H9 (cell line): ENCODE results near the gene PRKAG2. TPM values are rescaled to one million over a fixed set of nuclear protein-coding genes. Genes with fewer than 3 reads are reported as not detected.

Experiments
- DNase-seq: peaks from one replicate; pipeline ENCODE4 v3.0.0-alpha.2; 2017
- H2AFZ ChIP-seq: one replicate; pipeline ENCODE4 v1.6.1; 2013; ENCODE audit warnings: mild to moderate bottlenecking, low read length, control low read depth, moderate library complexity
- H2AK5ac ChIP-seq: 2 replicates; pipeline ENCODE4 v1.6.1; 2013; ENCODE audit warnings: low read length, control low read depth, mixed read lengths; ENCODE audit not compliant: insufficient read length
- H2BK120ac ChIP-seq: one replicate; pipeline ENCODE4 v1.6.1; 2013; ENCODE audit warnings: low read depth, mild to moderate bottlenecking, low read length, control low read depth, inconsistent platforms; ENCODE audit not compliant: poor library complexity, severe bottlenecking
- H2BK12ac ChIP-seq: 2 replicates; pipeline ENCODE4 v1.6.1; 2013; ENCODE audit warnings: low read length, control low read depth, mixed read lengths, low read depth; ENCODE audit not compliant: insufficient read length
- H2BK15ac ChIP-seq: 2 replicates; pipeline ENCODE4 v1.6.1; 2013; ENCODE audit warnings: low read depth, low read length, control low read depth
- H2BK20ac ChIP-seq: one replicate; pipeline ENCODE4 v1.6.1; 2013; ENCODE audit warnings: low read depth, mild to moderate bottlenecking, low read length, control low read depth, inconsistent platforms; ENCODE audit not compliant: poor library complexity, severe bottlenecking
- H2BK5ac ChIP-seq: 2 replicates; pipeline ENCODE4 v1.6.1; 2013; ENCODE audit warnings: low read length, control low read depth, mixed read lengths; ENCODE audit not compliant: insufficient read length
- H3K14ac ChIP-seq: 2 replicates; pipeline ENCODE4 v1.6.1; 2013; ENCODE audit warnings: low read length, control low read depth; ENCODE audit not compliant: insufficient read depth
- H3K18ac ChIP-seq: 2 replicates; pipeline ENCODE4 v1.6.1; 2013; ENCODE audit warnings: low read depth, mild to moderate bottlenecking, mixed read lengths, low read length, control low read depth; ENCODE audit not compliant: insufficient read length
- H3K23ac ChIP-seq: 2 replicates; pipeline ENCODE4 v1.6.1; 2013; ENCODE audit warnings: low read length, control low read depth, mixed read lengths, low read depth; ENCODE audit not compliant: insufficient read length
- H3K23me2 ChIP-seq: 2 replicates; pipeline ENCODE4 v1.6.1; 2013; ENCODE audit warnings: low read depth, mild to moderate bottlenecking, mixed read lengths, low read length, control low read depth; ENCODE audit not compliant: insufficient read length, poor library complexity, severe bottlenecking
- H3K27ac ChIP-seq: 2 replicates; pipeline ENCODE4 v1.5.1; 2013; ENCODE audit warnings: low read length, control low read depth, mixed read lengths, low read depth; ENCODE audit not compliant: insufficient read length
- H3K27me3 ChIP-seq: 2 replicates; pipeline ENCODE4 v1.6.1; 2013; ENCODE audit warnings: low read length, control low read depth, inconsistent platforms; ENCODE audit not compliant: insufficient read depth
- H3K4ac ChIP-seq: 2 replicates; pipeline ENCODE4 v1.6.1; 2013; ENCODE audit warnings: low read depth, mild to moderate bottlenecking, control low read depth, inconsistent platforms, low read length, moderate library complexity
- H3K4me1 ChIP-seq: 2 replicates; pipeline ENCODE4 v1.6.1; 2013; ENCODE audit warnings: low read length, control low read depth, inconsistent platforms; ENCODE audit not compliant: insufficient read depth
- H3K4me2 ChIP-seq: 2 replicates; pipeline ENCODE4 v1.6.1; 2013; ENCODE audit warnings: low read length, control low read depth, mixed read lengths; ENCODE audit not compliant: insufficient read length, insufficient read depth
- H3K56ac ChIP-seq: 2 replicates; pipeline ENCODE4 v1.6.1; 2013; ENCODE audit warnings: low read depth, mild to moderate bottlenecking, mixed read lengths, low read length, control low read depth; ENCODE audit not compliant: insufficient read length
- H3K79me1 ChIP-seq: 2 replicates; pipeline ENCODE4 v1.6.1; 2013; ENCODE audit warnings: low read depth, mild to moderate bottlenecking, moderate library complexity, low read length, control low read depth, inconsistent platforms; ENCODE audit not compliant: insufficient read depth, poor library complexity, severe bottlenecking
- H3K79me2 ChIP-seq: 2 replicates; pipeline ENCODE4 v1.6.1; 2013; ENCODE audit warnings: low read length, control low read depth, inconsistent platforms; ENCODE audit not compliant: insufficient read depth
- H3K9ac ChIP-seq: 2 replicates; pipeline ENCODE4 v1.6.1; 2013; ENCODE audit warnings: low read length, control low read depth, mixed read lengths; ENCODE audit not compliant: insufficient read length; ENCODE audit errors: extremely low read depth
- H3K9me3 ChIP-seq: one replicate; pipeline ENCODE4 v1.6.1; 2013; ENCODE audit warnings: low read depth, low read length, inconsistent platforms; ENCODE audit not compliant: control insufficient read depth
- H3T11ph ChIP-seq: one replicate; pipeline ENCODE4 v1.6.1; 2013; ENCODE audit warnings: mild to moderate bottlenecking, low read length, control low read depth, inconsistent platforms
- H4K20me1 ChIP-seq: one replicate; pipeline ENCODE4 v1.6.1; 2013; ENCODE audit not compliant: control insufficient read depth, insufficient read length, insufficient read depth
- H4K5ac ChIP-seq: 2 replicates; pipeline ENCODE4 v1.6.1; 2013; ENCODE audit warnings: low read depth, mild to moderate bottlenecking, mixed read lengths, low read length, control low read depth; ENCODE audit not compliant: insufficient read length
- H4K8ac ChIP-seq: replicated peaks from 2 replicates; pipeline ENCODE4 v1.6.1; 2013; ENCODE audit warnings: low read length, control low read depth, mixed read lengths, low read depth; ENCODE audit not compliant: insufficient read length
- H4K91ac ChIP-seq: 2 replicates; pipeline ENCODE4 v1.6.1; 2013; ENCODE audit warnings: low read depth, mild to moderate bottlenecking, moderate library complexity, mixed read lengths, low read length, control low read depth; ENCODE audit not compliant: insufficient read length
- H3K27ac Mint-ChIP-seq, 3 experiments: 2 replicates in 2 of 3; 3 replicates in 1 of 3; pipeline ENCODE4 v1.8.0; 2020 to 2021; ENCODE audit warnings: mixed read lengths in 3 of 3, mild to moderate bottlenecking in 1 of 3, moderate library complexity in 1 of 3
- H3K27me3 Mint-ChIP-seq: 2 replicates; pipeline ENCODE4 v1.8.0; 2021; ENCODE audit warnings: low read depth, mild to moderate bottlenecking, moderate library complexity, mixed read lengths
- H3K36me3 Mint-ChIP-seq, 3 experiments: 2 replicates in 2 of 3; 3 replicates in 1 of 3; pipeline ENCODE4 v1.8.0; 2020 to 2021; ENCODE audit warnings: low read depth in 3 of 3, mixed read lengths in 3 of 3; ENCODE audit not compliant: insufficient read depth in 1 of 3
- H3K4me1 Mint-ChIP-seq, 2 experiments: 2 replicates each; pipeline ENCODE4 v1.8.0; 2020; ENCODE audit warnings: mixed read lengths in 2 of 2
- H3K4me3 Mint-ChIP-seq, 2 experiments: 2 replicates in 1 of 2; 3 replicates in 1 of 2; pipeline ENCODE4 v1.8.0; 2020 to 2021; ENCODE audit warnings: mild to moderate bottlenecking in 2 of 2, mixed read lengths in 2 of 2, moderate library complexity in 1 of 2
- H3K9me3 Mint-ChIP-seq, 2 experiments: 2 replicates in 1 of 2; 3 replicates in 1 of 2; pipeline ENCODE4 v1.8.0; 2020; ENCODE audit warnings: mild to moderate bottlenecking in 2 of 2, mixed read lengths in 2 of 2, moderate library complexity in 1 of 2
- WGBS: extraction: QIAGEN DNeasy Blood & Tissue Kit; methylation state at CpG from one replicate; pipeline ENCODE4 v1.1.7; 2013; ENCODE audit warnings: missing lambda C conversion rate, low lambda C conversion rate, mixed read lengths; ENCODE audit not compliant: insufficient read length; ENCODE audit errors: extremely low coverage; 5-methylcytosine and 5-hydroxymethylcytosine counted together
- total RNA-seq: library from RNA; stranded (reverse); gene quantifications from 2 replicates; pipeline ENCODE4 v1.2.1, GENCODE V29; 2021
- TF ChIP-seq, protein P1 (sequence below): fragments of 200-600 bp; sonication (generic); conservative IDR thresholded peaks from 3 replicates; pipeline ENCODE4 v1.8.0; 2021; ENCODE audit warnings: antibody characterized with exemption, mild to moderate bottlenecking

The PRKAG2 gene
- total RNA-seq, 1 experiment from 2014 or later, result 11.8 TPM

DNA sequence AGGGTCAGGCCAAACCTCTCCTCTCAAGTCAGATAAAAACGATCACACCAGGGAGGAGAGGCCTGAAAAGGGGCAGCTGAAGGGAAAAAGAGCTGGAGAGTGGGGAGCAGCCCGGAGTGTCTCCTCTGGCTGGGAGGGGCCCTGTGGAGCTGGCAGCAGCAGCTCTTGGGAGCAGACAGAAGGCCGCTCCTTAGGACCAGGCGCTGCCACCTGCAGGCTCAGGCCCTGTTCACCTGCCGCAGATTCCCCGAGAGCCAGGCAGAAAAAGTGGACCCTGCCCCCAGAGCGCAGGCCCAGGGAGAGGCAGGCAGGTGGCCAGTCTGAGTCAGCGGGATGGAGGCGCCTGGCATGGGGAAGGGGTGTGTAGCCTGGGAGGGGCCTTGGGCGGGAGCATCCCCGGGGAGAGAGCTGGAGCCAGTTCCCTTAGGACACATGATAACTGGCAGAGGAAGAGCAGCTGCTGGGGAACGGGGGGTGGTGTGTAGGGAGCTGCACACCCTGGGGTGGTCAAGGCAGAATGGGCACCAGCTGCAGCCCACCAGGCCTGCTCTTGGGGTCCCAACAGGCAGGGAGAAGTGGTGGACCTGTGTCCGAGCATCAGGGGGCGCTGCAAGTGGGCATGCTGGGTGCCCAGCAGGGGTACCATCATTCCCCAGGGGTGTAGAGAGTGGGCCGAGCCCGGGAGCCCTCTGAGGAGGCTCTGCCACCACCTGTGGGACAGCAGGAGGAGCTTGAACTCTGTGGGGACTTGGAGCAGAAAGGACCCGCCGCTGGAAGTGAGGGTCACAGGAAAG, 180.0 kb downstream of the PRKAG2 start:
- Mint-ChIP-seq H3K9me3 (no peaks in the 10 kb centered on the region; a peak in 1 of 5 replicates), H3K4me1 (peaks cover 22 to 31% of the 10 kb centered on the region in 2 experiments), H3K27ac (peak overlapping the region; percentile 24 to 67 (median 44); a peak in 2 of 7 replicates), H3K27me3 (no peaks in the 10 kb centered on the region; the same call in 1 of the 2 replicates), H3K36me3 (no peaks in the 10 kb centered on the region), H3K4me3 (no peak overlapping the region)
- Histone ChIP-seq H4K91ac (no peak overlapping the region), H4K8ac (no peak overlapping the region), H3K18ac (no peak overlapping the region), H2AFZ (no peak overlapping the region), H3K4me1 (no peaks in the 10 kb centered on the region; the same call in 1 of the 2 replicates), H3K27ac (no peak overlapping the region), H2BK120ac (no peak overlapping the region), H2BK20ac (no peak overlapping the region), H3T11ph (no peak overlapping the region), H2BK15ac (no peak overlapping the region), H3K9ac (no peak overlapping the region), H3K4me2 (no peak overlapping the region), H3K23me2 (no peaks in the 10 kb centered on the region), H3K9me3 (no peaks in the 10 kb centered on the region), H3K27me3 (no peaks in the 10 kb centered on the region), H2BK5ac (no peak overlapping the region), H3K79me2 (no peaks in the 10 kb centered on the region), H3K4ac (no peak overlapping the region), H4K20me1 (no peaks in the 10 kb centered on the region), H2BK12ac (no peak overlapping the region), H3K14ac (no peak overlapping the region; the same call in 1 of the 2 replicates), H3K56ac (no peak overlapping the region), H2AK5ac (no peak overlapping the region), H4K5ac (no peak overlapping the region), H3K79me1 (no peaks in the 10 kb centered on the region), H3K23ac (no peak overlapping the region)
- peak; percentile 68 for DNase-seq
- no CpG with 5 or more reads among the region's 18 CpGs for WGBS
- TF ChIP-seq, protein P1, sequence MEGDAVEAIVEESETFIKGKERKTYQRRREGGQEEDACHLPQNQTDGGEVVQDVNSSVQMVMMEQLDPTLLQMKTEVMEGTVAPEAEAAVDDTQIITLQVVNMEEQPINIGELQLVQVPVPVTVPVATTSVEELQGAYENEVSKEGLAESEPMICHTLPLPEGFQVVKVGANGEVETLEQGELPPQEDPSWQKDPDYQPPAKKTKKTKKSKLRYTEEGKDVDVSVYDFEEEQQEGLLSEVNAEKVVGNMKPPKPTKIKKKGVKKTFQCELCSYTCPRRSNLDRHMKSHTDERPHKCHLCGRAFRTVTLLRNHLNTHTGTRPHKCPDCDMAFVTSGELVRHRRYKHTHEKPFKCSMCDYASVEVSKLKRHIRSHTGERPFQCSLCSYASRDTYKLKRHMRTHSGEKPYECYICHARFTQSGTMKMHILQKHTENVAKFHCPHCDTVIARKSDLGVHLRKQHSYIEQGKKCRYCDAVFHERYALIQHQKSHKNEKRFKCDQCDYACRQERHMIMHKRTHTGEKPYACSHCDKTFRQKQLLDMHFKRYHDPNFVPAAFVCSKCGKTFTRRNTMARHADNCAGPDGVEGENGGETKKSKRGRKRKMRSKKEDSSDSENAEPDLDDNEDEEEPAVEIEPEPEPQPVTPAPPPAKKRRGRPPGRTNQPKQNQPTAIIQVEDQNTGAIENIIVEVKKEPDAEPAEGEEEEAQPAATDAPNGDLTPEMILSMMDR, result peak; percentile 36; the same call in 2 of the 3 replicates
